HG02852 (cell line): ENCODE results near the gene CAPZB.

Experiments used
- ATAC-seq: cut with Tn5 transposase; IDR thresholded peaks from one replicate; pipeline ENCODE4 v1.9.1; 2021; ENCODE audit warnings: mild to moderate bottlenecking, moderate library complexity; ENCODE audit not compliant: unreplicated experiment

The CAPZB gene

DNA sequence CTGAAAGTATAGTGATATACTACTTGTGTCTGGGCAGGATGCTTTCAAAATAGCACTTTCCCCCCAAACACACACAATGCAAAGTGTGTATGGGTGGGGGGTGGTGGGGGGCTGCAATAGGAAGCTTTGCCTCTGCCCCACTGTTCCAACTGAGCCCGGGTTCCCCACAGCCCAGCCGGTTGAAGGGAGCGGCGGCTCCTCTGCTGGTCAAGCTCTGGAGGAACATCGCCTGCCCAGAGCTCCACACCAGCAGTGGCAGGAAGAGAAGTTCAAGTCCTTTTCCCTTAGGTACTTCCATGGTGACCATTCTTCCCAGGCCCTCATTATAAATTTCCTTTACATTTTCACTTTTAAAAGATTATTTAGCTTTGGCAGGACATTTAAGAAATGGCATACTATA is 74.9 kb downstream of the CAPZB start:
- no peak for ATAC-seq

DNA sequence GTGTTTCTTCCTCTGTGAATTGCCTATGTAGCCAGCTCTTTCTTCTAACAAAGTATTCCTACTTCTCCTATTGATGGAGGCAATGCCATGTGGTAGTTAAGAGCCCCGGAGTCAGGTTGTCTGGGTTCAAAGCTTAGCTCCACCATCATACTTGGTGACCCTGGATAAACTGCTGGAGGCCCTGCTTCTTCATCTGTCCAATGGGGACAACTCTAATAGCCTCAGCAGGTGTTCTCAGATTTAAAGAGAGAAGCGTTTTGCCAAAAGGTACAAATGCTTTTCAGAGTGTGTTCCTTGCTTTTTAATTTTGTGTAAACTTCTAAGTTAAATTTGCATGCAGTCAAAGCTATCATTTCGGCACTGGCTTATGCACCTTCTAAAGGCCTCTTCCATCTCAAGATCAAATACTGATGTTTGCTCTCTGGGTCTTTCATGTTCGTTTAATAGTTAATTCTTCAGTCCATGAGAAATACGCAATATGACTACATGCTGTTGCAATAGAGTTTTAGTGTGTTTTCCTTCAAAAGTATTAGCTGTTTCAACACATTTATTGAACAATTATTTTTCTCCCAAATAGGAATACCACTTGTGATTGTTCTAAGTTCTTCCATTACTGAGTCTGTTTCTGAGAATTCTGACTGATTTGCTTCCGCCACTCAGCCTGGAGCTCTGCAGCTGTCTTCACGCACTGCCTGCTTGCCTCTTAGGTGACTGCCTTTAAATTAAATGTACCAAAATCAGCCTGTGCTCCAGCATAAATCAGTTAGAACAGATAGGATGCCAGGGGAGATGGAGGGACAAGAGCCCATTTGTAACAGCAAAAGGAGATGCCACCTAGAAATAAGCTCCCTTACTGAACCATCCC is 75.6 kb downstream of the CAPZB start:
- ATAC-seq: no peak

DNA sequence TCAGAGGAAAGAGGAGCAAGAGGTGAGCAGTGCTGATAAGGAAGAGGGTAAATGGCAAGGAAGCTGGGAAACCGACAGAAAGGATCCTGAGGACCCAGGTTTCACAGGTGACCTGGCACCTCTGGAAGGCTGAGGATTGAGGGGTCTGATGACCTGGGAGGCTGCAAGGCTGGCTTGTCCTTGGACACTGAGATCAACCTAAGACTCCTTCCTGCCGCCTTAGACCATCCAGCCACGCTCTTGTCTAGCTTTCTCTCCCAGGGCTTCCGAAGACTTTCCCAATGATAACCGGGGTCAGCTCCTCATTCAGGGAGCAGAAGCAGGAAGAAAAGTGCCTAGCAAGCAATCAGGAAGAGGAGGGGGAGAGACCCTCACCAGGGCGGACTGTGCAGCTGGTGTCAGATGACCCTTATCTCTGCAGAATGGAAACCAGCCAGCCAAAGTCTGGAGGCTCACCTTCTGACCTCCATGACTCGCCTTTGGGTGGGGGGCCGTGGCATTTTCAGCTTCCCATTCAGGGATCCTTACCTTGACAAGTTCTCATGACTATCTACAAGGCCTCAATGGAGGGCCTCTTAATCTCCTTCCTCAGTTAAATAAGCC is 77.7 kb downstream of the CAPZB start:
- ATAC-seq: no peak

DNA sequence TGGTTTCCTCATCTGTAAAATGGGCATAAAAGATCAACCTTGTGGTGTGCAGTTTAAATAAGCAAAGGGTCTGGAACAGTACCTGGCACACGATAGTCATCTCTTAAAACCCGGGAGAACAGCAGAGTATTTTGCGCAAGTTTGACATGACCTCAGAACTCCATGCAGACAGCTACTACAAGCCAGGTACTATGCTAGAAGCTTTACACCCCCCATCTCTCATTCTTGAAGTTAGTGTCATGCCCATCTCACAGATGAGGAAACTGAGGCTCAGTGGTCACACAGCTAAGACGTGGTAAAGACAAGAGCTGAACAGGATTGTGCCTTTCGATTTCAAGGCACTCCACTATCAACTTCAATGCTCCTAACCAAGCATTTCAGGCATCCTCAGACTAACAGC is 78.7 kb downstream of the CAPZB start:
- ATAC-seq: no peak

DNA sequence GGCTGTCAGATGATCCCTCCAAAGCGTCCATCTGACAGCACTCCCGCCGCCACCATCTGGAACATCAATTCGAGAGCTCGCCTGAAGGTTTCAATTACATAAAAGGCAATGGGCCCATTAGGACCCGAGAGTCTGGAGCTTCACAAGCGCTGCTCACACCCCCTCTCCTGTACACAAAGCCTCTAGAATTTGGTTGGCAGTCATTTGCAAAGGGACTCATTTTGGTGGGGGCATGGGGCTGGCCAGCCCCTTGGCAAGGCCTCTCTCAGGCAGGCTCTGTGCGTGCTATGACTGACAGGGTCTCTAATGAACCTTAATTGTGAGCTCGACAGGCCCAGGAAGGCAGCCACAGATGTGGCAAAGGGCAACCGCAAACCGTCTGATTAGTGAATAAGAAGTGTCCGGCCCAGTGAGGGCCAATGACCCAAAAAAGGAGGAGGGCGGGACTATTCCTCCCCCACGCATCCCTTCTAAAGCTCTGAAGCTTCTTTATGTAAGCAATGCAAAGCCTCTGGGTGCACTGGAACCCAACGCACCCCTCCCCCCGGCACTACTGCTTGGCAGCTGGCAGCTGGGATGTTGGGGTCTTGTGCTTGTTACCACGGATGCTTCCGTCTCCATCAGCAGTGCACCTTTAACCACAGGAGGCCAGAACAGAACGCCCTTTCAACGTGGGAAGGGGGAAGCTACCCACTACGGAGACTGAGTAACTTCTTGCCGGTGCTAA is 79.4 kb downstream of the CAPZB start:
- ATAC-seq: no peak

DNA sequence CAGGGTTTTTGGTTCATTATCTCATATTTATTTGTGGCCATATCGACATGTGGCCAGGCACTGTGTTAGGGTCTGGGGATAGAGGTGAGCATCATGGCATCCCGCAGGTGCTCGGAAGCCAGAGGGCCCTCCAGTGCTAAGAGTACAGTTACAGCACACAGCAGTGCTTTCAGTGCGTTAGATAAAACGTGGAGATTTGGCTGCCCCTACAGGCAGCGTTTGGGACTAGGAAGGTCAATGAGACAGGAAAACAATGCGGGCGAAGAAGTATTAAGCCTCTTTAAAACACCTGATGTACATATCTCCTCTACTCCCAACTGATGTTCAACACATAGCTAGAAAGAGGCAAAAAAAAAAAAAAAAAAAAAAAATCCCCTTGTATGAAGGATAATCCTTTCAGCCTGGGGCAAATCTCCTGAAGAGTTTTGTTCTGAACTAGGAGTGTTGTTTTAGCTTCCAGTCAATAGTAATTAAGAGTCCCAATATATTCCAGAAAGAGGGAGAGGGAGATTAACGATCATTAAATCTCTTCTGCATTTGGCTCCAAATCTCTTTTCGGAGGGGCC is 80.1 kb downstream of the CAPZB start:
- no peak for ATAC-seq

DNA sequence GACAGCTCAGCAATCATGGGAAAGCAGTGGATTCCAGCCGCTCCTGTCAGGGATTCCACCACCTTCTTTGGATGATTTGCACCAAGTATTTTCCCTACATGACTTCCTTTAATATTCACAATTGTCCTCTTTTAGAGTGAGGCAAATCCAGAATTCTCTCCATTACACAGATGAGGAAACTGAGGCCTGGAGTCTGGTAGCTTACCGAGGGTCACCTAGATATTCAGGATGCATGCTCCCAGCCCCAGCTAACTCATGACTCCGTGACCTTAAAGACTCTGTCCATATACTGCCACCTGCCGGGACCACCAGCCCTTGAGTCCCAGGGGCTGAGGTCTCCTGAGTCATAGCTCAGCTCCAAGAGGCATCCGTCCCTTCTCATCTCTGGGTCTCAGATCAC is 80.6 kb downstream of the CAPZB start:
- no peak for ATAC-seq

DNA sequence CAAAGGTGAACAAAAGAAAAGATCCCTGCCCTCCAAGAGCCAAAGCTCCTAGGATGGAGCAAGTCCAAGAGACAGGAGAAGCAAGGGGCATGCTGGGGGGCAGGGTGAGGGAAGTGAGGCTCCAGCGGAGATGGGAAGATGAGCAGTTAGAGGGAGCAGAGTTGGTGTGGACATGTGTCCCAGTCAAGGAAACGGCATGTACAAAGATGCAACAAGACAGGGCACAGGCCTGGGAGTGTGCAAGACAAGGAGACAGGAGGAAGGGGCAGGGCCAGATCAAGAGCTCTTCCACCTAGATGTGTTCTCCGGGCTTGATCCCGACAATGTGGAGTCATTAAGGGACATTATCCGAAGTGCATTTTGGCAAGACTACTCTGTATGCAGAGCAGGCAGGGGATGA is 82.1 kb downstream of the CAPZB start:
- ATAC-seq: no peak

DNA sequence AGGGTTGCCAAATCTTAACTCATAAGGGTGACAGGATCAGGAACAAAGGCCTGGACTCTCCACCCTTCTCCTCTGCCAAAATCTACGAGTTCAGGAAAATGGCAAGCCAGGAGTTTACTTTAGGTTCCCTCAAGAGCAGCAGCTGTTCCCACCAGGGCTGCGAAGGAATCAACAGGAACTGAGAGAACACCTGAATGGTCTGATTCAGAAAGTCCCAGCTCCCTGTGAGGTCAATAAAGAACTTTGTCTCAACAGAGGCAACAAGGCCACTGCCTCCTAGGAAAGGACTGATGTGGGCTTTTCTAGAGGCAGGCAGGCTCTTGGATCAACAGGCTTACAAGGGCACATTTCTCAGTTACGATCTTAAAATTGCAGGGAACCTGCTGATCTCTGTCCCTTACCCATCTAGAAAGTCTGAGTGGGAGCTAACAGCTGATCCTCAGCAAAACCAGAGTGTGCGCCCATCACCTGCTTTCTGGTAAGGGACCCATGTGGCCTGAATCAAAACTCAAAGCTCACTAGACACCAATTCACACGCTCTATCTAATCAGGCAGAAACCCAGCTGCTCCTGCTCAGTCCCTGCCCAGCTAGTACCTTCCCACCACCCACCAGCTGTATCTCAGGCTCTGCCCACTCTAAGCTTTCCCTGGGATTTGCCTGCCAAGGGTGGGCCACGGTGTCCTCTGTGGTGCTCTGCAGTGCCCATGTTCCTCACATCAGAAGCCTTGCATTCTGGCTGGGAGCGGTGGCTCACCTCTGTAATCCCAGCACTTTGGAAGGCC is 83.1 kb downstream of the CAPZB start:
- ATAC-seq: no peak

DNA sequence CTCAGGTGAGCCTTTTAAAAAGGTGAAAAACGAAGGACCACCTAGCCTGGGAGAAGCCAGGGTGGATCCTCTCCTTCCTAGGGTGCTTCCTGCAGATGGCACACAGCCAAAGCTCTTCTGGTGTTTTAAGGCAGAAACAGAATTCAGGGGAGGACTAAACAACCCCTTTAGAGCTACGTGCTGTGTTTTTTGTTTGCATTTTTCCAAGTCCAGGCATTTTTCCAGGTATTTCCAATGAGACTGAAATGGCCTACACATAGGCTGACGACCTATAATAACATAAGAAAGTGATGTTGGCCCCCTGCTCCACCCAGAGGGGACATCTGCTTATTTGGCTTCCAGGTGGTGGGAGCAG is 83.8 kb downstream of the CAPZB start:
- no peak for ATAC-seq

DNA sequence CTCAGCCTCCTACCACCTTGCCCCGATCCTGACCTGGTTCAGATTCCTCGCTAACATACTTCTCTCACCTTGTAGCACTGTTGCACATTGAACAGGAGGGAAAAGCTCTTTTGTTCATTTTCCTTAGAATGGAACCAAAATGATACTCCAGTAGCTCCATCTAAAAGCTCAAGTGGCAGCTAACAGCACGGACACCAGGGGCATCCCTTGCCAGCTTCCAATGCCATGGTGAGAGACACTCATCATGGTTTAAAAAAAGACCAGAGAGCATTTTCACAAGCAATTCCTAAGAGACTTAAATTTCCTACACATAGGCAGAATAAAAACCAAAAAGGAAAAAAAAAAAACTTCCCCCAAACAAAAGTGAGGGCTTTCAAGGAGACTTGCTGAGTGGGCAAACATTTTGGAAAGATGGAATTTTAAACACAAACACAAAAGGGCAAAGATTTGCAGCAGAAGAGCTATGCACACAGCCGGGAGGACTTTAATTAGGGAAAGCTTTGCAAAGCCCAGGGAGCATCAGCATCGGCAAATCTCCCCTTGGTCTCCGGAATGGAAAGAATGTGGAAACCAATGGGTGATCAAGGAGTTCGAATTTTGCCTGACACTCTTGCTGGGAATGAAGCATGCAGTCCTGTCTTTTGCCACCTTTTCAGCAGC is 84.3 kb downstream of the CAPZB start:
- ATAC-seq: no peak

DNA sequence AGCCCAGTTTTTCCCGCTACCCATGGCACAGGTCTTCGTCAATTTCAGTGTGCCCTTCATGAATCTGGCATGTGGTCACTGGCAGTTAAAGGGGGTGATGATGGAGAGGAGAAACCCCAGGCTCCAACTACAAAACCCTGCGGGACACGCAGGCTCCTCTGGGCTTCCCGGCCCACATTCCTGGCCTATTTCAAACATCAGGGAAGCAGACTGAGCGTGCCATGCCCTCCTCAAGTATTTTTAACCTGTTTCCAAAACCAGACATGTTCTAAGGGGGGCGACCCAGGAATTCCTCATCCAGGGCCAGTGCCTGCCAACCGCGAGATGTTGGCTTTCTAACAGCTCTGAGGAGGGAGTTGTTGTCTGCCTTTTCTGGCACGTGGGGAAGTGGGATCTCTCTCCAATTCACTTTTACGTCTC is 85.1 kb downstream of the CAPZB start:
- no peak for ATAC-seq

DNA sequence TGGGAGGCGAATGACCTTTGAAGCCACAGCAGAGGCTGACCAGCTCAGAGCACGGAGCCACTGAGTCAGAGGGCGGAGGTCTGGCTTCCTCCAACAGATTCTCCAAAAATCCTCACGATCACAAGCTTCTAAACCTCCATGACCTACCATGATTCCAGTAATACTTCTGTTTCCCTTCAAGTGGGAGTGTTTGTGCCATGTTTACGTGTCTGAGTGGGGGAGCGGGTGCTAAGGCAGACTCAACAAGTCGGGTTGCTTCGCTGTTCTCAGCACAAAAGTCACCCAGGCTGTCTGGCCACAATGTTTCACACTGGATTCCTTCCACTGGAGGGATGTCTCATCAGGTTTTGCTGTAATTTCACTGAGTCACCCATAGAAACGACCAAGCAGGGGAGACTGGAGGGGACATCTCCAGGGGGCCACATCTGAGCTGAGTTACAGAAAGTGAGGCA is 87.0 kb downstream of the CAPZB start:
- no peak for ATAC-seq

DNA sequence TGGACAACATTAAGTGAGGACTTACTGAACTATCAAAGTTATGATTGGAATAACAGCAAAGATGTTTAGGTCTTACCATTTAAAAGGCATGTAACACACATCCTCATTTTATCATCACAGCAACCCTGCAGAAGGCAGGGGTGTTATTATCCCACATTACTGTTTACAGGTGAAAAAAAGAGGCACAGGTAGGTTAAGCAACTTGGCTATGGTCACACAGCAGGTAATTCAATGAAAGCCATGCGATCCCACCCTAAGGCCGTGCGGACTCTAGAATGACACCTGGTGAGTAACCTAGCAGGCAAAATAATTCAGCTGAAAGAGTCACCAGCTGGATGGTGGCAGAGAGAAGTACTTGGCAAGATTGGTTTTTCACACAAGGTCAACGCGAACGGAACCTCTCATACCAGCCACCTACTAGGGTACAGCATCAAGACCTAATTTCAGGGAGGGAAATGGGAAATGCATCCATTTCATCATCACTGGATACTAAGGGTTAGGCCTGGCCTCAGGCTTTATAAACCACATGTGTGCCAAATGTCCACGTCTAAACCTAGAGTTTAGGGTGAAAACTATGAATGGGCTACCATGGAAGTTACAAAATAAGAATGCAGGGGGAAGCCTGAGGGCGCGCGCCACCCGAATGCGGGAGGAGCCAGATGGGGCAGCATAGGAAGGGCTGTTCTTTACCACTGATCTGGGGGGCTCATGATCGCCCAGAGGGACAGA is 88.0 kb downstream of the CAPZB start:
- no peak for ATAC-seq

DNA sequence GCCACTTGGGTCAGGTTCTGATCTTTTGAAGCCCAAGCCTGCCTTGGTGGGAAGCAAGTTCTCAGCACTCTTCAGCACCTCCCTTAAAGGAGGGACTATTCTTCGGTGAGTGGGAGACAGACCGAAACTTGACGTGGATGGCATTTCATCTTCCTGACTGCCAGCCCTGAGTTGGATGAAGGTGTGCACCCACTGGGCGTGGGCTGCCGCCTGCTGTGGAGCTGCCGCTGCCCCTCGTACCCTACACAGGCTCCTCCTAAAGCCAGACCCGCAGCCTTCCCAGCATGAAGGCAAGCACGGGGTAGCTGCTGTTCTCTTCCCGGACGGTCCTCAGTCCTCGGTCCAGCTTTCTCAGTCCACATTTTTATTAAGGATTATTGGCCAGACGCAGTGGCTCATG is 89.1 kb downstream of the CAPZB start:
- ATAC-seq: no peak

DNA sequence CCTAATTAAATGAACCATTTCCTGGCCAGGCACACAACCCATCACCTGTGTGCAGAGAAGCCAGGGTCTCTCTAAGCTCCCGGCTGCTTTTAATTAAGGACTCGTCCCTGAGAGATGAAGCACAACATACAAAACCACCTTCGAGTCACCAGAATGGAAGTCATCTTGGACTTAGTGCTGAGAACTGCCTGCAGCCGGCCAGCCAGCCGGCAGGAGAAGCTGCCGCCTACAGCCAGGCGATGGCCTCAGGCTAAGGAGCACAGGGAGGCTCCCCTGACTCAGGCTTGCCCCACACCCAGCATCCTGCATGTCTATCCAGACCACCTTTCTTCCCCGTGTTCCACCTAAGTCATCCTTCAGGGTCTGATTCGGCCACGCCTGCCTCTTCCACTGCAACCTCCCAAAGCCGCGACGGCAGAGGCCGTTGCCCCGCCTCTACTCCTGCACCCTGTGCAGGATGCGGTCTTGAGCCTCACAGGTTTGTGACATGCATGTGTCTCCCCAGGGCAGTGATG is 89.6 kb downstream of the CAPZB start:
- ATAC-seq: no peak

DNA sequence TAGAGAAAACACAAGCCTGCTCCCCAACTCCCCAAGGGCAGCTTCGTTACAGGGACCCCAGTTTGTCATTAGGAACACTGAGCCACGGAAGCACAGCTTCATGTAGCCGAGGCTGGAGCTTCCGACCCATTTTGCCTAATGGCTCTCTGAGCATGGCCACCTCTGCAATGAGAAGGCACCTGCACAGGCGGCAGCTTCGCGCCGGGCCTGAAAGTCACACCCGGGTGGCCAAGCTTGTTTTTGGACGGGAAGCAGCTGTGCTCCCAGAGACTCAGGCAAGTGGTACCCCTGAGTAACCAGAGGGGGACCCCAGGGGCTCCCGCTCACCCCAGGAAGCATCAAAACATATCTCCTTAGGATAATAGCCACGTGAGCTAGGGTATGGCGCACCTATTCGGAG is 92.3 kb downstream of the CAPZB start:
- ATAC-seq: no peak

DNA sequence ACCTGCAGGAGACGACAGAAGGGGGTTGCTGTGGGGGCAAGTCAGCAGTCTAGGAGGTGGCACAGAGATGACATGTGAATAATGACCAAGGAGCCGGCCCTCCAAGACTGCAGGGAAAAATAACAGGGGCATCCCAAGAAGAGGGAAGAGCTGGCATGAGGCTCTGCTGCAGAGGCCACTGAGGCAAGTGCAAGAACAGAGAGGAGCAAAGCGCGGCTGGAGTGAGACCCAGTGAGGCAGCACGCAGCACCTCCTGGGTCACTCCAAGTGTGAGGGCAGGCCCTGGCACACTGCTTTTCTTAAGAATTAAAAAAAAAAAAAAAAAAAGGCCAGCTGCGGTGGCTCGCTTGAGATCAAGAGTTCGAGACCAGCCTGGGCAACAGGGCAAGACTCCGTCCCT is 93.1 kb downstream of the CAPZB start:
- no peak for ATAC-seq

DNA sequence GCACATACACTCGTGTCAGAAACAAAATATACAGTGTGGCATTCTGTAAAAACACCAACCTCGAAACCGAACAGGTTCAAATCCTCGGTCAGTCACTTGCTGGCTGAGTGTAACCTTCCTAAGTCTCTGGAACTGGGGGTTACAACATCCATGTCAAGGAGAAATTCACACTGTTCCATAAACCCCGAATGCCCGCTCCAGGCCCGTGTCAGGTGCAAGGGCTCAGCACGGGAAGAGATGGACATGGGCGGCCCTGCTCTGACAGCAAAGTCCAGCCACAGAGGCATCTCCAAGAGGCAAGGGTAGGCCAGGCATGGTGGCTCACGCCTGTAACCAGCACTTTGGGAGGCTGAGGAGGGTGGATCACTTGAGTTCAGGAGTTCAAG is 93.8 kb downstream of the CAPZB start:
- ATAC-seq: no peak
